Choroid plexus epithelial cell (primary cell): Measurements from ENCODE around the gene TTC12.

Source experiments
- DNase-seq: peaks from one replicate; pipeline ENCODE4 v3.0.0-alpha.2; 2010; ENCODE audit warnings: low read depth
- H3K4me3 ChIP-seq: 2 replicates; pipeline ENCODE4 v1.5.1; 2011; ENCODE audit warnings: low read depth, mild to moderate bottlenecking, control low read depth, low read length, moderate library complexity
- CTCF ChIP-seq: conservative IDR thresholded peaks from 2 replicates; pipeline ENCODE4 v1.5.1; 2011; ENCODE audit warnings: low read depth, mild to moderate bottlenecking, control low read depth, inconsistent platforms, low read length, moderate library complexity

Gene TTC12

GRCh38 chr11:113408206-113408605 is 93.8 kb downstream of the TTC12 start:
- no peak for TF ChIP-seq CTCF
- H3K4me3 ChIP-seq, result no peak overlapping the region
- DNase-seq, result no peak

GRCh38 chr11:113408887-113409286 is 94.5 kb downstream of the TTC12 start:
- TF ChIP-seq CTCF, result no peak
- H3K4me3 ChIP-seq, result no peak overlapping the region
- DNase-seq, result no peak

- no peak for DNase-seq
- H3K4me3 ChIP-seq, result no peak overlapping the region
- TF ChIP-seq CTCF, result no peak
These were observed 95.1 kb downstream of the TTC12 start for GRCh38 chr11:113409526-113409925.

- no peak overlapping the region for H3K4me3 ChIP-seq
- no peak for TF ChIP-seq CTCF
- no peak for DNase-seq
These were observed 96.2 kb downstream of the TTC12 start for GRCh38 chr11:113410414-113411135.

- no peak overlapping the region for H3K4me3 ChIP-seq
- no peak for TF ChIP-seq CTCF
- DNase-seq, result no peak
These were observed 97.2 kb downstream of the TTC12 start for GRCh38 chr11:113411536-113411935.

- TF ChIP-seq CTCF, result no peak
- DNase-seq, result no peak
- no peak overlapping the region for H3K4me3 ChIP-seq
These were observed 98.3 kb downstream of the TTC12 start for GRCh38 chr11:113412675-113413074.

- H3K4me3 ChIP-seq, result no peak overlapping the region
- DNase-seq, result no peak
- TF ChIP-seq CTCF, result no peak
These were observed 101.0 kb downstream of the TTC12 start for GRCh38 chr11:113415343-113415742.
